HepG2 (cell line): ENCODE results near the gene SARS2.

Experiments
- DR1 ChIP-seq: sonication (generic); formaldehyde crosslinking; IDR thresholded peaks from 2 replicates; pipeline ENCODE4 v1.8.0; 2021; ENCODE audit warnings: mild to moderate bottlenecking, missing genetic modification reagents, inconsistent platforms
- HOXD1 ChIP-seq: sonication (generic); formaldehyde crosslinking; IDR thresholded peaks from 2 replicates; pipeline ENCODE4 v1.5.0; 2020; ENCODE audit warnings: missing genetic modification reagents
- JUND ChIP-seq: sonication (generic); formaldehyde crosslinking; IDR thresholded peaks from 2 replicates; pipeline ENCODE4 v1.8.0; 2022; ENCODE audit warnings: mild to moderate bottlenecking, missing genetic modification reagents
- PHB2 ChIP-seq: fragments of 450-650 bp; IDR thresholded peaks from 2 replicates; pipeline ENCODE4 v1.6.1; 2018; ENCODE audit not compliant: partially characterized antibody
- SIN3A ChIP-seq: IDR thresholded peaks from 2 replicates; pipeline ENCODE4 v1.6.1; 2011; ENCODE audit warnings: low read depth, mild to moderate bottlenecking, control low read depth, low read length, borderline replicate concordance
- USF2 ChIP-seq, 2 experiments: sonication (generic) in 1 of 2; formaldehyde crosslinking in 1 of 2; IDR thresholded peaks; 2 replicates each; pipeline versions ENCODE4 v1.5.1 to v1.6.1; 2011 to 2020; ENCODE audit warnings: borderline replicate concordance in 1 of 2, low read depth in 1 of 2, low read length in 1 of 2, mild to moderate bottlenecking in 1 of 2, missing genetic modification reagents in 1 of 2, moderate library complexity in 1 of 2
- ZNF652 ChIP-seq: IDR thresholded peaks from 2 replicates; pipeline ENCODE4 v1.6.1; 2016; ENCODE audit warnings: low read depth, borderline replicate concordance

GRCh38 chr19:38964738-38965137, 34.2 kb upstream of the SARS2 start:
- TF ChIP-seq PHB2 (no peak), SIN3A (no peak), JUND (CRISPR knock-in tag) (no peak), HOXD1 (CRISPR knock-in tag) (no peak), DR1 (no peak), ZNF652 (CRISPR knock-in tag) (no peak), USF2 (IDR thresholded peaks at IDR 0.05; ENCODE audit: low read depth, low read length) (no peak), USF2 (CRISPR knock-in tag; IDR thresholded peaks at IDR 0.05; ENCODE audit: borderline replicate concordance) (no peak)
